GM12865 (cell line): Measurements from ENCODE around the gene ECE2.

Source experiments
- DNase-seq: peaks from one replicate; pipeline ENCODE4 v3.0.0; 2010; ENCODE audit warnings: low read depth
- H3K4me3 ChIP-seq: 2 replicates; pipeline ENCODE4 v1.5.1; 2011; ENCODE audit warnings: mild to moderate bottlenecking, low read depth, low read length, control low read depth
- CTCF ChIP-seq: IDR thresholded peaks from 2 replicates; pipeline ENCODE4 v1.5.1; 2011; ENCODE audit warnings: low read length, control low read depth, low read depth, inconsistent platforms; ENCODE audit not compliant: insufficient read depth; ENCODE audit errors: missing control alignments

ECE2 gene

DNA sequence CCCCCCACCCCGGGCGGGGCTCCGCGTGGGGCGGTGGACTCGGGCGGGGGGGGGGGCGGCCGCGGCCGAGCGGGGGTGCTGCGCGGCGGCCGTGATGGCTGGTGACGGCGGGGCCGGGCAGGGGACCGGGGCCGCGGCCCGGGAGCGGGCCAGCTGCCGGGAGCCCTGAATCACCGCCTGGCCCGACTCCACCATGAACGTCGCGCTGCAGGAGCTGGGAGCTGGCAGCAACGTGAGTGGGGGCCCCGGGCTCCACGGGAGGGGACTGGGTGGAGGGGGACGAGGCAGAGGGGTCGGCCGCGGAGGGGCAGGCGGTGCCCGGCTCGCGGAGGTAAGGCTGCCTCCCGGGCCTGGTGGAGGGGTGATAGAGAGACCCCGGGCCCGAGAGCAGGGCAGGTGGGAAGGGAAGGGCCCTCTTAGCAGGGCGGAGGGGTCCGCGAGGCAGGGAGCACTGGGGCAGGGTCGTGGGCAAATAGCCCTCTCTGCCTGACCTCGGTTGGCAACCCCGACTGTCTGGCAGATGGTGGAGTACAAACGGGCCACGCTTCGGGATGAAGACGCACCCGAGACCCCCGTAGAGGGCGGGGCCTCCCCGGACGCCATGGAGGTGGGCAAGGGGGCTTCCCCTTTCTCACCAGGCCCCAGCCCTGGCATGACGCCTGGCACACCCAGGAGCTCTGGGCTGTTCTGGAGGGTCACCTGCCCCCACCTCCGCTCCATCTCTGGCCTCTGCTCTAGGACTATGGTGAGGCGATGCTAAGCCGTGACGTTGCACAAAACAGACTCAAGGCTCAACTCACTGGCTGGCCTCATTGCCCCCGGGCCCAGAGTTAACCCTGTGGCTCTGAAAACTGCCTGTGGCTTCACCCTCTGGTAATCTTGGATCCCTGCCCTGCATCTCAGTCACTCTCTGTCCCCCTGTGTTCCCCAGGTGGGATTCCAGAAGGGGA, at the start of gene ECE2:
Gene ECE2, plus strand, starts transcription at position 62 of the 950 bp plus-strand sequence. Its CDS starts 132 bp downstream, at position 194.
- no peak for TF ChIP-seq CTCF
- DNase-seq, result no peak

GRCh38 chr3:184227481-184227935, 48.3 kb upstream of the ECE2 start:
- DNase-seq, result peak; percentile 49
- no peak overlapping the region for H3K4me3 ChIP-seq
- peak; percentile 90 for TF ChIP-seq CTCF

More for the DNA sequence above, at the start of gene ECE2:
- H3K4me3 ChIP-seq, result no peak within 1 kb of the TSS

GRCh38 chr3:184228376-184229137, 47.3 kb upstream of the ECE2 start:
- no peak overlapping the region for H3K4me3 ChIP-seq
- DNase-seq, result no peak
- TF ChIP-seq CTCF, result no peak

GRCh38 chr3:184229394-184230080, 46.3 kb upstream of the ECE2 start, which contains the start of gene VWA5B2:
VWA5B2 (plus strand) TSS chr3:184229585; CDS start chr3:184230529, 944 bp downstream.
- DNase-seq, result peak; percentile 72
- peak within 1 kb of the TSS; percentile 37 for H3K4me3 ChIP-seq
- peak; percentile 22 for TF ChIP-seq CTCF

- TF ChIP-seq CTCF, result no peak
Measured at GRCh38 chr3:184230081-184230602, 45.7 kb upstream of the ECE2 start.

More at GRCh38 chr3:184230081-184230602, 45.7 kb upstream of the ECE2 start:
- no peak for DNase-seq
- H3K4me3 ChIP-seq, result no peak overlapping the region
